Activated T-helper 17 cell treated with anti-CD3 and anti-CD28 coated beads, Interleukin-2, amount 50 U/mL, for 72 hours (primary cell): Measurements from ENCODE around the gene STON1. TPM values are rescaled to one million over a fixed set of nuclear protein-coding genes. Genes with fewer than 3 reads are reported as not detected.
A peak's percentile ranks its signal among the peaks of the same experiment; 100 is the strongest.

Experiments
- ATAC-seq: fragments of 150-1000 bp; cut with Tn5 transposase; replicated peaks from 2 replicates; pipeline ENCODE4 v1.10.0; 2021; ENCODE audit warnings: mild to moderate bottlenecking, moderate library complexity
- H3K27ac Mint-ChIP-seq: one replicate; pipeline ENCODE4 v1.8.0; 2022; ENCODE audit warnings: mixed read lengths
- H3K27me3 Mint-ChIP-seq: one replicate; pipeline ENCODE4 v1.8.0; 2022; ENCODE audit warnings: mixed read lengths
- H3K36me3 Mint-ChIP-seq: one replicate; pipeline ENCODE4 v1.8.0; 2022; ENCODE audit warnings: low read depth, mild to moderate bottlenecking, mixed read lengths
- H3K4me1 Mint-ChIP-seq: one replicate; pipeline ENCODE4 v1.8.0; 2022; ENCODE audit warnings: mixed read lengths
- H3K4me3 Mint-ChIP-seq: one replicate; pipeline ENCODE4 v1.8.0; 2022; ENCODE audit warnings: mild to moderate bottlenecking, mixed read lengths
- H3K9me3 Mint-ChIP-seq: one replicate; pipeline ENCODE4 v1.8.0; 2022; ENCODE audit warnings: mixed read lengths
- total RNA-seq, 2 donors: library from RNA; stranded (reverse); gene quantifications; one replicate each; pipeline ENCODE4 v1.2.3, GENCODE V29; 2022

STON1 gene, protein sequence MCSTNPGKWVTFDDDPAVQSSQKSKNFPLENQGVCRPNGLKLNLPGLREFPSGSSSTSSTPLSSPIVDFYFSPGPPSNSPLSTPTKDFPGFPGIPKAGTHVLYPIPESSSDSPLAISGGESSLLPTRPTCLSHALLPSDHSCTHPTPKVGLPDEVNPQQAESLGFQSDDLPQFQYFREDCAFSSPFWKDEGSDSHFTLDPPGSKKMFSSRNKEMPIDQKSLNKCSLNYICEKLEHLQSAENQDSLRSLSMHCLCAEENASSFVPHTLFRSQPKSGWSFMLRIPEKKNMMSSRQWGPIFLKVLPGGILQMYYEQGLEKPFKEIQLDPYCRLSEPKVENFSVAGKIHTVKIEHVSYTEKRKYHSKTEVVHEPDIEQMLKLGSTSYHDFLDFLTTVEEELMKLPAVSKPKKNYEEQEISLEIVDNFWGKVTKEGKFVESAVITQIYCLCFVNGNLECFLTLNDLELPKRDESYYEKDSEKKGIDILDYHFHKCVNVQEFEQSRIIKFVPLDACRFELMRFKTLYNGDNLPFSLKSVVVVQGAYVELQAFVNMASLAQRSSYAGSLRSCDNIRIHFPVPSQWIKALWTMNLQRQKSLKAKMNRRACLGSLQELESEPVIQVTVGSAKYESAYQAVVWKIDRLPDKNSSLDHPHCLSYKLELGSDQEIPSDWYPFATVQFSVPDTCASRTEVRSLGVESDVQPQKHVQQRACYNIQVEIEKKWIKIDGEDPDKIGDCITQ
- total RNA-seq: 1 to 10 TPM; 3.0 to 4.2 TPM

DNA sequence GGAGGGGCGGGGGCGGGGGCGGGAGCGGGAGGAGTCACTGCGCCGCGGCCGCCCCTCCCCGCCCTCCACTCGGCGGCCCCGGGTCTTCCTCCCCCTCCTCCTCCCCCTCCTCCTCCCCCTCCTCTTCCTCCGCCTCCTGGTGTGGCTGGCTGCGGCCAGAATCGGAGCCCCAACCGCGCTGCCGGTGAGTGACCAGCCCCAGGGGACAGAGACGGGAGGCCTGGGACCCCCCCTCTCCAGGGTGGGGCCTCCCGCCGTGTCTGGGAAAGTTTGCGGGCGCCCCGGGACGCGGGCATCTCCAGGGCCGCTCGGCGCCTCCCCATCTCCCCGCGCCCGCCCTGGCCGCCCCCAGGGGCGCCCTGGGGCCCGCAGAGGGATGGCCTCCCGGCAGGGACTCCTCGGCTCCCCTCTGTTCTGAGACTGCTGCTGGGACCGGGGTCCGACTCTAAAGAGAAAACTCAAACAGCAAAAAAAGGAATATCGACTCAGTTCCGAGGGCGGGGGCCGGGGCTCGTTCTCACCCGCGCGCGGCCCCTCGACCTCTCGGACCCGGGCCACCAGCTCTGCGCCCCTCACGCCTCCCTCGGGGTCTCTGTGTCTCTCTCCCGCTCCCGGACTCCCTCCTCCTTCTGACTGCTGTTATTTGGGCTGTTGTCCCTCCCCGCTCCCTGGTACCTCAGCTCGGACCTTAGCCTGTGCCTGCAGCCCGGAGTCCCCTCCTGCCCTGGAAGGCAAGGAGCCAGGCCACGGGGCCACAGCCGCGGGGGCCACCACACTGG lies at the start of gene STON1:
Gene STON1 (plus strand): TSS at position 122 of the 779 bp plus-strand sequence. CDS start 50,480 bp downstream, outside the sequence.
- H3K4me3 Mint-ChIP-seq: peak within 1 kb of the TSS; percentile 83

DNA sequence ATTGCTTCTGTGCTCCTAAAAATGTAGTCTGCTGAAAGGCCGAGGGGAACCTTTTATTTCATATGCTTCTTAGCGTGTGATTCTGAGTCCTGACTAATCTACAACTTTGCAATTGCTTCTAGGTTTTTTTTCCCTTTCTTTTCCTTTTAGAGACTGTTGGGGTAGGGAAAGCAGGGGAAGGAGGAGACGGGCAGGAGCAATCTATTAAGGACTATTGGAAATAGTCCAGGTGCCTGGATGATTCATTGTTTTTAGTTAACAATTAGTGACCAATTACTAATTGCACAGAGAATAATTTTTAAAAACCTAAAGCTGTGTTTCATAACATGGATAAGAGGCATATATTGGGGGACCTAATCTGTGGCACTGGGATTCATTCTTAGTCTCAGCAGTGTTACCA lies 49.4 kb upstream of the STON1 start:
- ATAC-seq: no peak
- Mint-ChIP-seq H3K4me3 (no peak overlapping the region), H3K27ac (no peak overlapping the region), H3K36me3 (peaks cover 92% of the 10 kb centered on the region), H3K27me3 (no peaks in the 10 kb centered on the region), H3K9me3 (no peaks in the 10 kb centered on the region), H3K4me1 (no peaks in the 10 kb centered on the region)

More for the DNA sequence above, at the start of gene STON1:
- Mint-ChIP-seq H3K4me1 (peaks cover 4% of the 10 kb centered on the region), H3K27ac (peak within 1 kb of the TSS; percentile 86), H3K27me3 (no peaks in the 10 kb centered on the region), H3K9me3 (no peaks in the 10 kb centered on the region), H3K36me3 (peaks cover 2% of the 10 kb centered on the region)
- peak; percentile 60 for ATAC-seq

DNA sequence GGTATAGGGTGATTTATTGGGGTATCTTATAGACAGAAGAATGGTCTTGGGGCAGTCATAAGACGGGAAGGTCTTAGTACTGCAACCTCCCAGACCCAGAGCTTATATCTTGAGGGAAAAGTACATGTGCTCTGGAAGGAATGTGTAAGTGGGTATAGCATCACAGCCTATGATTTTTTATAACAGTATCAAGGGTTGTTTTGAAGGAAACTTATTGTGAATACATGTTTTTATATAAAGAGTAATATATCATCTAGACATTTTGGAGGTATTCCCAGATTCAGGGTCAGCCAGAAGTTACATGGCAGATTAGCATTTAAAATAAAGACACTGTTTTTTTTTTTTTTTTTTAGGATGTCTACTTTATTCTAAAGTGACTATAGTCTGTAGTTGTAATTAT lies 47.6 kb upstream of the STON1 start:
- no peak overlapping the region for H3K4me3 Mint-ChIP-seq
- no peak overlapping the region for H3K27ac Mint-ChIP-seq
- ATAC-seq: no peak
- H3K36me3 Mint-ChIP-seq: peaks cover 94% of the 10 kb centered on the region
- no peaks in the 10 kb centered on the region for H3K4me1 Mint-ChIP-seq
- no peaks in the 10 kb centered on the region for H3K9me3 Mint-ChIP-seq
- H3K27me3 Mint-ChIP-seq: no peaks in the 10 kb centered on the region

DNA sequence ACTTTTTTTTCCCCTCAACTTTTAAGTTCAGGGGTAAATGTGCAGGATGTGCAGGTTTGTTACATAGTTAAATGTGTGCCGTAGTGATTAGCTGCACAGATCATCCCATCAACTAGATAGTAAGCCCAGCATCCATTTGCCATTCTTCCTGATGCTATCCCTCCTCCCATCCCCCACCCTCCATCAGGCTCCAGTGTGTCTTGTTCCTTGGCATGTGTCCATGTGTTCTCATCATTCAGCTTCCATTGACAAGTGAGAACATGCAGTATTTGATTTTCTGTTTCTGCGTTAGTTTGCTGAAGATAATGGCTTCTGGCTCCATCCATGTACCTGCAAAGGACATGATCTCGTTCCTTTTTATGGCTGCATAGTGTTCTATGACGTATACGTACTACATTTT lies 47.2 kb upstream of the STON1 start:
- H3K9me3 Mint-ChIP-seq: no peaks in the 10 kb centered on the region
- no peak overlapping the region for H3K4me3 Mint-ChIP-seq
- no peaks in the 10 kb centered on the region for H3K27me3 Mint-ChIP-seq
- no peaks in the 10 kb centered on the region for H3K4me1 Mint-ChIP-seq
- peaks cover 94% of the 10 kb centered on the region for H3K36me3 Mint-ChIP-seq
- no peak overlapping the region for H3K27ac Mint-ChIP-seq
- no peak for ATAC-seq

DNA sequence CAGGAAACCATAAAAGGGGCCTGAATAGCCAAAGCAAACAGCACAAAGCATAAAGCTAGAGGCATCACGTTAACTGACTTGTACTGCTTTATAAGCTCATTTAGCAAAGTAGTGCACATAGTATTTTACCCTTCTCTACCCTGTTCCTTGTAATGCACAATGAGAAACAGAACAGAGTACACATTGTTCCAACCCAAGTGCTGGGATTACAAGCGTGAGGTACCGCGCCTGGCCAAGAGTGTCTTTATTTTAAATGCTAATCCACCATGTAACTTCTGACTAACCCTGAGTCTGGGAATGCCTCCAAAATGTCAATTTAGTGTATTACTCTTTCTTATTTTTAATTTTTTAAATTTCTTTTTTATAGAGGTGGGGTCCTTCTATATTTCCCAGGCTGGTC lies 46.4 kb upstream of the STON1 start:
- Mint-ChIP-seq H3K4me1 (no peaks in the 10 kb centered on the region), H3K4me3 (no peak overlapping the region), H3K27ac (no peak overlapping the region), H3K27me3 (no peaks in the 10 kb centered on the region), H3K36me3 (peaks cover 94% of the 10 kb centered on the region), H3K9me3 (no peaks in the 10 kb centered on the region)
- no peak for ATAC-seq

DNA sequence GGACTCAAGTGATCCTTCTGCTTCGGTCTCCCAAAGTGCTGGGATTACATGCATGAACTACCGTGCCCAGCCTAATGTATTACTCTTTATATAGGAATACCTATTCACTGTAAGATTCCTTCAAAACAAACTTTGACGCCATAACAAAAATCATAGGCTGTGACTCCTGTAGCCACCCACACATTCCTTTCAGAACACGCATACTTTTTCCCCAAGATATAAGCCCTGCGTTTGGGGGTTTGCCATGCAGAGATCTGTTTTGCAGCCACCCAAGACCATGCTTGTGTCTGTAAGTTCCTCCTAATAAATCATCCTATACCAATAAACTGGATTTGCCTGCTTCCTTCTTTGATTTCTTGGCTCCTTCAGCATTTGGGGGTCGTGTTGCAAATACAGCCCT lies 46.0 kb upstream of the STON1 start:
- Mint-ChIP-seq H3K4me3 (no peak overlapping the region), H3K27ac (no peak overlapping the region), H3K36me3 (peaks cover 96% of the 10 kb centered on the region), H3K9me3 (no peaks in the 10 kb centered on the region), H3K27me3 (no peaks in the 10 kb centered on the region), H3K4me1 (no peaks in the 10 kb centered on the region)
- ATAC-seq: no peak

DNA sequence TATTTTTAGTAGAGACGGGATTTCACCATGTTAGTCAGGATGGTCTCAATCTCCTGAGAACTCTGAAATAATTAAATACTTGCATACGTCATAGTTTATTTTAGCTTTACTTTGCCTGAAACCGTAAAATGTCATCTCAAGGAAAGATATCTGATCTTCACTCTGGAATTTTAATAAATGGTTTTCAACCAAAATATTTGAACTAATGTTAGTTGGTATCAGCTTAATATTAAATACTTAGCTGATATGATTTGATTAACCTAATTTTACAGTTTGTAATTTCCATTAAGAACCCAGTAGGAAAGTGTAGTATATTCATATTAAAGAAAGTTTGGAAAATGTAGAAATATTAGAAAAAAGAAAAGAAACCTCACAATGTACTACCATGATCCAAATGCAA lies 41.4 kb upstream of the STON1 start:
- Mint-ChIP-seq H3K27me3 (no peaks in the 10 kb centered on the region), H3K4me3 (no peak overlapping the region), H3K4me1 (no peaks in the 10 kb centered on the region), H3K27ac (no peak overlapping the region), H3K36me3 (peaks cover 87% of the 10 kb centered on the region), H3K9me3 (no peaks in the 10 kb centered on the region)
- ATAC-seq: no peak

DNA sequence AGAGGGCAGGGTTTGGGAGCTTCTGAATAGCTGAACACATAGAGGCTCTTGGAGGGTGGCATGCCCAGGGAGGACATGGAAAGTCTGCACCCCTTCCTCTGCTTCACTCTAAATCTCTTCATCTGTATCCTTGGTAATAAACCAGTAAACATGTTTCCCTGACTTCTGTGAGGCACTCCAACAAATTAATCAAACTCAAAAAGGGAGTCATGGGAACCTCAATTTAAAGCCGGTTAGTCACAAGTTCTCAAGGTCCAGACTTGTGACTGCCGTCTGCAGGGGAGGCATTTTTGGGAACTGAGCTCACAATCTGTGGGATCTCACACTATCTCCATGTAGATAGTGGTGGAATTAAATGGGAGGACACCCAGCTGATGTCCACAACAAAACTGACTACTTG lies 33.1 kb upstream of the STON1 start:
- Mint-ChIP-seq H3K27me3 (no peaks in the 10 kb centered on the region), H3K36me3 (peaks cover 93% of the 10 kb centered on the region), H3K27ac (no peak overlapping the region), H3K4me1 (no peaks in the 10 kb centered on the region), H3K9me3 (no peaks in the 10 kb centered on the region), H3K4me3 (no peak overlapping the region)
- ATAC-seq: no peak

DNA sequence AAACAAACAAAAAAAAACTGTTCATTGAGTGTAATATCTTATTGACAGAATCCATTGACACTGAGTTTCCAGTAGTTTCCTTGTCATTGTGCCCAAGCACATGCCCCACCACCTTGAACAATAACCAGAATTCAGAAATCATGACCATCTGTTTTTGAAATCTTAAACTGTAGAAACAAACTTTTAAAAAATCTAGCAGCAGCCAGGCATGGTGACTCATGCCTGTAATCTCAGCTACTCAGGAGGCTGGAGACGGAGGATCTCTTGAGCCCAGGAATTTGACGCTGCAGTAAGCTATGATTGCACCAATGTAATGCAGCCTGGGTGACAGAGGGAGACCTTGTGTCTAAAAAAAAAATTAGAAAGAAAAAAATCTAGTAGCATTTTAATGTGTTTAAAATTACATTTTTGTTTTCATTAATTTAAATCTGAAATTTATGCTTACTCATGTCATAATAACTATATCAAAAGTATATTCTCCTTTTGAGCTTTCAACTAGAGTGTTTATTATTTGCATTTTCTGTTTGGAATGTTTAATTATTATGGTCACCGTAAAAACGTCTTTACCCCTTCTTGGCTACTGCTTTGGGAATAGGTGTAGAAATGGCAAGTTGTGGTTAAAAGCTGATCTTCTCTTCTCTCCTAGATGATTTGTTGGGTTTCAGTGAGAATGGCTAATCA lies 25.2 kb upstream of the STON1 start:
- H3K36me3 Mint-ChIP-seq: peaks cover 92% of the 10 kb centered on the region
- H3K4me3 Mint-ChIP-seq: no peak overlapping the region
- no peak for ATAC-seq
- no peaks in the 10 kb centered on the region for H3K27me3 Mint-ChIP-seq
- H3K4me1 Mint-ChIP-seq: peaks cover 11% of the 10 kb centered on the region
- H3K27ac Mint-ChIP-seq: peak overlapping the region; percentile 28
- no peaks in the 10 kb centered on the region for H3K9me3 Mint-ChIP-seq

DNA sequence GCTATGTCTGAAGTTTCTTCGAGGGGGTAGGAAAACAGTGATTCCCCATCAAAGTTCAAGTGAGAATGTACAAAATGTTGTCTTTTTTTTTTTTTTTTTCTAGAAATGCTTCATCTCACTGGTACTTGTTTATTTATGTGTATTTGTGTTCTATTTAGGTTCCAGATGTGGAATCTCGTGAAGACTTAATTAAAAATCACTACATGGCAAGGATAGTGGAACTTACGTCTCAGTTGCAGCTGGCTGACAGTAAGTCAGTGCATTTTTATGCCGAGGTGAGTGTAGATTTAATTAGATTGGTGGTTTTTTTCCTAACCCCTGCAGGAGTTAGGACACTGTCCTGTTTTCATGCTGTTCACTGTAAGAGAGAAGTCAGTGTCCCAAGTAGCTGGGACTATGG lies 22.8 kb upstream of the STON1 start:
- Mint-ChIP-seq H3K27me3 (no peaks in the 10 kb centered on the region), H3K27ac (no peak overlapping the region), H3K4me3 (no peak overlapping the region), H3K9me3 (no peaks in the 10 kb centered on the region), H3K4me1 (peaks cover 18% of the 10 kb centered on the region), H3K36me3 (peaks cover 92% of the 10 kb centered on the region)
- ATAC-seq: no peak

DNA sequence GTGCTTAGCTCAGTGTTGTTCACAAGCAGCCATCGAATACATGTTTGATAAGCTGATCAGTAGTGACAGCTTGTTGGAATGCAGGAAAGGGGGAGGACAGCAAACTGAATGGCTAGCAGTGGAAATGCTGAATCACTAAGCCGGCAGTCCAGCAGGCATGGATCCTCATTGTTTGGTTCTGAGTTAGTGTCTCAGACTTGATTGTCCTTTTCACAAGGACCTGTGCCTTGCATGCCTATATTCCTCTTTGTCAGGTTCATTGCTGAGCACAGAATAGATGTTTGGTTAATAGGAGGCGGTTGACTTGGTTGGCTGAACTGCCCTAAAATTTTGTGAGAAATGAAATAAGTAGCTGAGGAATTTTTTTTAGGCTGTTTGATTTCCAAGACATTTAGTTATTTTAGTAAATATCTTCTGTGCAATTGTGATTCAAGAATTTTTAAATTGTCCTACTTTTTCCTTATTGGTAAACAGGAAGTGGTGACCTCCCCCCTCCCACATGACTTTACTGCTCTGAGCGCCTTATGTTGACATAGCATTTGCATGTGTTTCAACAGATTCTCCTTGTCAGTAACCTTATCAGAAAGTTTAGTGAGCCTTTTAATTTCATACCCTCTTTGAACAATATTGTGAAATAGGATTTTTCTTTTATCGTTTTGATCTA lies 21.4 kb upstream of the STON1 start:
- peaks cover 96% of the 10 kb centered on the region for H3K36me3 Mint-ChIP-seq
- ATAC-seq: peak; percentile 40
- H3K27me3 Mint-ChIP-seq: no peaks in the 10 kb centered on the region
- H3K4me3 Mint-ChIP-seq: peak overlapping the region; percentile 18
- H3K4me1 Mint-ChIP-seq: peaks cover 18% of the 10 kb centered on the region
- no peaks in the 10 kb centered on the region for H3K9me3 Mint-ChIP-seq
- peak overlapping the region; percentile 77 for H3K27ac Mint-ChIP-seq

DNA sequence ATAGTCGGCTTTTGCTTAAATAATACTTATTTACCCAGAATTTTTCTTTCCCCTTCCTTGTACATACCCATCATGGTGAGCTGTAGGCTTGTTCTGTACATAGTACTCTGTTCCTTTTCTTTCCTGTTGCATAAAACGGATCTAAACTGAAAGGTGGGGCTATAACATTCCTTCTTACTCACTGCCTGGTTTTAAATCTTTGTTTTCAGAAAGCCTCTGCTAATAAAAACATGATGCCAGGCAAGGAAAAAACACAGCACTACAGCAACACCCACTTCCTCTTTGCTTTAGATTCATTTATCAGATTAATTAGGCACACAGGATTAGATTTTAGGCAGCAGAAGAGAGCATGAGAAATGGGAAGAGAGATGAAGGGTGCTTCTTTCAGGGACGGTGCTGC lies 19.6 kb upstream of the STON1 start:
- H3K4me1 Mint-ChIP-seq: peaks cover 18% of the 10 kb centered on the region
- peaks cover 96% of the 10 kb centered on the region for H3K36me3 Mint-ChIP-seq
- no peak overlapping the region for H3K4me3 Mint-ChIP-seq
- no peaks in the 10 kb centered on the region for H3K9me3 Mint-ChIP-seq
- H3K27ac Mint-ChIP-seq: peak overlapping the region; percentile 80
- no peak for ATAC-seq
- no peaks in the 10 kb centered on the region for H3K27me3 Mint-ChIP-seq

DNA sequence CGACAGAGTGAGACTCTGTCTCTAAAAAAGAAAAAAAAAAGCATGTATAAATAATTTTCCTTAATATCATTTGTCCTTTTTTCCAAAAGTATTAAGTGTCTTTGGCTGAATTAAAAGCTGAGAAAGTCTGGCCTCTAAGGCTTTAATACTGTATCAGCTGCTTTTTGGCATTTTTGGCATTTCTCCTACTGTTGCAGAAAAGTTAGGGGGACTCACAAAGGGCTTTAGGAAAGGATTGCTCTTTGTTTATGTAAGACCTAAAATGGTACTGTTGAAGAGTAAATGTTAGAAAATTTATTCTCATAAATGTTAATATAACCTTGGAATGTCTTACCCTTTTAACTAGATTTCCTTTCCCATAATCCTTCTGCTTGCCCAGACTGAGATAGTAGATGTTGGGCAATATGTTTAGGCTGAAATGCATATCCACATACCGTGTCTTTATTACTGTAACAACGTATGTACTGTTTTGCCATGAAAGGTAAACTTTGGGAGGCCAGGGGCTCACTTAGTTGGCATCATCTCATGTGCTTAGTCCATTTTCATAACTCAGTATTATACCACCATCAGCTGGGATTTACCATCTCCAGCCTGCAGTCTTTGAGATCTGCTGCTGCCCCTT lies 18.0 kb upstream of the STON1 start:
- Mint-ChIP-seq H3K4me1 (peaks cover 18% of the 10 kb centered on the region), H3K9me3 (no peaks in the 10 kb centered on the region), H3K27me3 (no peaks in the 10 kb centered on the region), H3K4me3 (no peak overlapping the region), H3K27ac (no peak overlapping the region), H3K36me3 (peaks cover 96% of the 10 kb centered on the region)
- no peak for ATAC-seq
